ENCODE data around the gene KLHL18. TPM values are rescaled to one million over a fixed set of nuclear protein-coding genes. Genes with fewer than 3 reads are reported as not detected.
A peak's percentile ranks its signal among the peaks of the same experiment; 100 is the strongest.

Gene KLHL18
- total and polyA plus RNA-seq, 12 donors = 10.6 to 62.1 (median 28.3) TPM

DNA sequence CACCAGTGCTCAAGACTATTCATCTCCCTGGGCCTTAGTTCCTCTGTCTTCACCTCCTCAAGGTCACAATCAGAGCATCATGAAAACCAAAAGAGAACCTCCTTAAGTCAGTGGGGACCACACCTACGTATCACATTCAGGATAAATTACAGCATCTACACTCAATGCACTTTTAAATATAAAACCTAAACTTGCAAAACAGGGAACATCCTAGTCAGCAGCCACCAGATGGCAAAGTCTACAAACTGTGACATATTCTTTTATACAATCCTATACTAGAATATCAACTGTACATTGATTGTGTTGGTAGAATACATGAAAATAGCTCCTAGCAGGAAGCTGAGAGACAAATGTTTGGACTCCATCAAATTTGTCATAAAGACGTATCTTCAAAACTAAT is 8.1 kb upstream of the KLHL18 start:
- TF ChIP-seq, protein P1, sequence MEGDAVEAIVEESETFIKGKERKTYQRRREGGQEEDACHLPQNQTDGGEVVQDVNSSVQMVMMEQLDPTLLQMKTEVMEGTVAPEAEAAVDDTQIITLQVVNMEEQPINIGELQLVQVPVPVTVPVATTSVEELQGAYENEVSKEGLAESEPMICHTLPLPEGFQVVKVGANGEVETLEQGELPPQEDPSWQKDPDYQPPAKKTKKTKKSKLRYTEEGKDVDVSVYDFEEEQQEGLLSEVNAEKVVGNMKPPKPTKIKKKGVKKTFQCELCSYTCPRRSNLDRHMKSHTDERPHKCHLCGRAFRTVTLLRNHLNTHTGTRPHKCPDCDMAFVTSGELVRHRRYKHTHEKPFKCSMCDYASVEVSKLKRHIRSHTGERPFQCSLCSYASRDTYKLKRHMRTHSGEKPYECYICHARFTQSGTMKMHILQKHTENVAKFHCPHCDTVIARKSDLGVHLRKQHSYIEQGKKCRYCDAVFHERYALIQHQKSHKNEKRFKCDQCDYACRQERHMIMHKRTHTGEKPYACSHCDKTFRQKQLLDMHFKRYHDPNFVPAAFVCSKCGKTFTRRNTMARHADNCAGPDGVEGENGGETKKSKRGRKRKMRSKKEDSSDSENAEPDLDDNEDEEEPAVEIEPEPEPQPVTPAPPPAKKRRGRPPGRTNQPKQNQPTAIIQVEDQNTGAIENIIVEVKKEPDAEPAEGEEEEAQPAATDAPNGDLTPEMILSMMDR (IDR thresholded peaks at IDR 0.05) = peak in 1 of 6 experiments; percentile 4
- no peak for TF ChIP-seq POLR2A (IDR thresholded peaks at IDR 0.05)
- H3K4me3 ChIP-seq = no peak overlapping the region
- no peaks in the 10 kb centered on the region for H3K27me3 ChIP-seq
- DNase-seq = no peak
- no peaks in the 10 kb centered on the region for H3K36me3 ChIP-seq (replicated peaks in 1 of 2)
- H3K27ac ChIP-seq = no peak overlapping the region
- intact Hi-C loops (cut with DNase I) = no loop called here
- H3K9me3 ChIP-seq (replicated peaks in 1 of 3) = no peaks in the 10 kb centered on the region
- WGBS, 4 donors = 91 to 95% (median 92%) methylated on average over 2 of the region's 2 CpGs
- no peaks in the 10 kb centered on the region for H3K4me1 ChIP-seq (replicated peaks in 1 of 2)

DNA sequence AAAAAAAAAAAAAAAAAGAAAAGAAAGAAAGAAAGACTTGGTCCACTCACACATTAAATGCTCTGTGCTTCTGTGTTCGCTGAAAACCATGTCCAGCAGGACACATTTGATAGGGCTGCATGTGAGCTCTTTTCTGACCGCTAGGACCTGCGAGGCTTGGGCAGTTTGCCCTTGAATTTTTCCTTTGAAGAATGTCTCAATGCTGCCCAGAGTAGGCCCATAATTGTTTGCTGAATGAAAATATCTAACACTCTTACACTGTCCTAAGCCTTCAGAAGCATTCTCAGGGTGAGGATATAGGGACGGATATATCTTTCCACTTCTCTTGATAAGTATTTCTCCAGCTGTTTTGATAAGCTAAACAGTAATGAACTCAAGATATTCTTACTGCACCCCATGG is 6.2 kb upstream of the KLHL18 start:
- 51 to 72% (median 69%) methylated on average over 4 of the region's 4 CpGs for WGBS, 4 donors
- peak in 1 of 7 donors; percentile 14 for DNase-seq
- no peak overlapping the region for H3K27ac ChIP-seq
- peaks cover under 1% of the 10 kb centered on the region in 2 donors for H3K4me1 ChIP-seq (replicated peaks in 1 of 2)
- intact Hi-C loops (cut with DNase I) = no loop called here
- H3K4me3 ChIP-seq = no peak overlapping the region
- no peaks in the 10 kb centered on the region for H3K9me3 ChIP-seq (replicated peaks in 1 of 3)
- no peaks in the 10 kb centered on the region for H3K36me3 ChIP-seq (replicated peaks in 1 of 2)
- TF ChIP-seq, protein P1 (IDR thresholded peaks at IDR 0.05) = peak in 1 of 6 experiments; percentile 12
- TF ChIP-seq POLR2A (IDR thresholded peaks at IDR 0.05) = no peak
- no peaks in the 10 kb centered on the region for H3K27me3 ChIP-seq

DNA sequence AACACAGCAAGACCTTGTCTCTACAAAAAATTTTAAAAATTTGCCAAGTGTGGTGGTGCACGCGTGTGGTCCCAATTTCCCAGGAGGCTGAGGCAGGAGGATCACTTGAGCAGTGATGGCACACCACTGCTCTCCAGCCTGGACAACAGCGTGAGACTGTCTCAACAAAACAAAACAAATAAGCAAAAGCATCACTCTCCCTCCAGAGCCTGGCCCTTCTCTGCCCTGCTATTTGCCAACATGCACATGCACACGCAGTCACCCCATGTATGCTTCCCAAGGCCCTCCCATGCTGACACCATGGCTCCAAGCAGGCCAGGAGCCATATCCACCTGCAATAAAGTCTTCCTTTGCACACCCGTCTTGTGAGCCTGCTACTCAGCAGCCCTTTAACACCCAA is 2.2 kb upstream of the KLHL18 start:
- Histone ChIP-seq H3K36me3 (replicated peaks in 1 of 2) (no peaks in the 10 kb centered on the region), H3K4me3 (no peak overlapping the region), H3K9me3 (replicated peaks in 1 of 3) (no peaks in the 10 kb centered on the region), H3K4me1 (replicated peaks in 1 of 2) (peaks cover 13 to 26% of the 10 kb centered on the region in 2 donors), H3K27ac (no peak overlapping the region), H3K27me3 (no peaks in the 10 kb centered on the region)
- WGBS, 4 donors = 87 to 93% (median 92%) methylated on average over 5 of the region's 5 CpGs
- no peak for TF ChIP-seq POLR2A (IDR thresholded peaks at IDR 0.05)
- TF ChIP-seq, protein P1 (IDR thresholded peaks at IDR 0.05) = no peak
- no peak for DNase-seq
- intact Hi-C loops (cut with DNase I) = loop anchor here in 1 of 2 donors (5.0 kb wide), 1 partner anchor 37 kb away; no protein-coding TSS in a partner anchor

DNA sequence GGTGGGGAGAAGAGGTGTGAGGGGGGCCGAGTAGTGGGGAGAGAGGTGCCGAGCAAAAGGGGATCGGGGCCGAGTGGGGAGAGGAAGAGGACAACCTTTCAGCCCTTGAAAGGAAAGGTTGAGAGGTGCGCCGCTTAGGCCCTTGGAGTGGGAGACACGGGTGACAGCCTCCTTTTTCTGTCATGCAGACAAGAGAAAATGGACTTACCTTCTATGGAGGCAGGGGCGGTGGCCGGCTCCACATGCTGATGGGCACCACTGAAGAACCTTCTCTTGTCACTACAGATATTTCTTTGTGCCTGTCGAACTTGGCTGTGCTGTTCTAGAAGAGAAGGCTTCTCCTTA is 421 bp downstream of the KLHL18 start:
- 0 to 1% (median 1%) methylated on average over 10 of the region's 10 CpGs for WGBS, 4 donors
- Histone ChIP-seq H3K27me3 (no peaks in the 10 kb centered on the region), H3K4me3 (peak overlapping the region; percentile 63 to 87 (median 76)), H3K27ac (peak overlapping the region; percentile 86 to 99 (median 91)), H3K9me3 (replicated peaks in 1 of 3) (no peaks in the 10 kb centered on the region), H3K36me3 (replicated peaks in 1 of 2) (peaks cover 0 to 11% of the 10 kb centered on the region in 2 donors), H3K4me1 (replicated peaks in 1 of 2) (peaks cover 13 to 40% of the 10 kb centered on the region in 2 donors)
- DNase-seq = peak in 4 of 7 donors; percentile 25 to 60 (median 42)
- intact Hi-C loops (cut with DNase I) = loop anchor here in 1 of 2 donors (5.0 kb wide), 1 partner anchor 34 kb away; no protein-coding TSS in a partner anchor
- TF ChIP-seq, protein P1 (IDR thresholded peaks at IDR 0.05) = no peak
- no peak for TF ChIP-seq POLR2A (IDR thresholded peaks at IDR 0.05)

Data from adrenal gland (tissue), 12 donors.